CD14-positive monocyte (primary cell): ENCODE data around the gene CCL8. TPM values are rescaled to one million over a fixed set of nuclear protein-coding genes. Genes with fewer than 3 reads are reported as not detected.

Source experiments
- DNase-seq, 3 donors: peaks; one replicate each; pipeline ENCODE4 v3.0.0-alpha.2; 2011 to 2022
- H2AFZ ChIP-seq: 2 replicates; pipeline ENCODE4 v1.6.0; 2012; ENCODE audit warnings: mild to moderate bottlenecking, low read depth, low read length, inconsistent platforms; ENCODE audit not compliant: insufficient read depth, poor library complexity, severe bottlenecking
- H3K27ac ChIP-seq, 2 donors: 1 replicate in 1 of 2; 2 replicates in 1 of 2; pipeline ENCODE4 v1.5.1; 2012 to 2013; ENCODE audit warnings: low read length in 2 of 2, control low read depth in 1 of 2, inconsistent platforms in 1 of 2, low read depth in 1 of 2, mild to moderate bottlenecking in 1 of 2
- H3K27me3 ChIP-seq, 2 donors: one replicate each; pipeline versions ENCODE4 v1.6.0 to v1.6.1; 2011 to 2013; ENCODE audit warnings: low read length in 2 of 2; ENCODE audit not compliant: control insufficient read depth in 2 of 2, insufficient read depth in 2 of 2
- H3K36me3 ChIP-seq, 2 donors: replicated peaks in 1 of 2; 1 replicate in 1 of 2; 2 replicates in 1 of 2; pipeline versions ENCODE4 v1.5.1 to v1.6.1; 2012 to 2013; ENCODE audit warnings: low read length in 2 of 2, control low read depth in 1 of 2, inconsistent platforms in 1 of 2, mild to moderate bottlenecking in 1 of 2; ENCODE audit not compliant: insufficient read depth in 2 of 2, control insufficient read depth in 1 of 2
- H3K4me1 ChIP-seq, 2 donors: 1 replicate in 1 of 2; 2 replicates in 1 of 2; pipeline versions ENCODE4 v1.5.1 to v1.6.1; 2012 to 2013; ENCODE audit warnings: low read length in 2 of 2, control low read depth in 1 of 2, inconsistent platforms in 1 of 2, mild to moderate bottlenecking in 1 of 2, moderate library complexity in 1 of 2; ENCODE audit not compliant: insufficient read depth in 2 of 2, control insufficient read depth in 1 of 2
- H3K4me2 ChIP-seq: replicated peaks from 2 replicates; pipeline ENCODE3; 2012; ENCODE audit warnings: low read length, moderate library complexity, mild to moderate bottlenecking; ENCODE audit not compliant: poor library complexity, severe bottlenecking; ENCODE audit errors: extremely low read depth
- H3K4me3 ChIP-seq, 3 experiments: fragments of 200-600 bp in 1 of 3; sonication (generic) in 1 of 3; replicated peaks in 1 of 3; 1 replicate in 2 of 3; 2 replicates in 1 of 3; pipeline ENCODE4 v1.5.1; 2011 to 2013; ENCODE audit warnings: low read length in 3 of 3, mild to moderate bottlenecking in 3 of 3, control low read depth in 2 of 3, low read depth in 2 of 3, inconsistent platforms in 1 of 3, moderate library complexity in 1 of 3
- H3K79me2 ChIP-seq: 2 replicates; pipeline ENCODE4 v1.6.0; 2012; ENCODE audit warnings: mild to moderate bottlenecking, control low read depth, inconsistent platforms, low read length, moderate library complexity; ENCODE audit not compliant: insufficient read depth
- H3K9ac ChIP-seq: 2 replicates; pipeline ENCODE4 v1.6.0; 2017; ENCODE audit warnings: low read length, mild to moderate bottlenecking; ENCODE audit not compliant: insufficient read depth, poor library complexity, severe bottlenecking
- H3K9me3 ChIP-seq, 2 donors: replicated peaks in 1 of 2; 1 replicate in 1 of 2; 2 replicates in 1 of 2; pipeline versions ENCODE4 v1.5.1 to v1.6.1; 2012 to 2013; ENCODE audit warnings: low read length in 2 of 2, control low read depth in 1 of 2; ENCODE audit not compliant: control insufficient read depth in 1 of 2, insufficient read depth in 1 of 2
- H4K20me1 ChIP-seq: 2 replicates; pipeline ENCODE4 v1.6.0; 2012; ENCODE audit warnings: mild to moderate bottlenecking, low read length, control low read depth, moderate library complexity; ENCODE audit not compliant: insufficient read depth
- H3K27ac Mint-ChIP-seq, 7 donors: one replicate each; pipeline ENCODE4 v1.8.0; 2020; ENCODE audit warnings: mild to moderate bottlenecking in 7 of 7, mixed read lengths in 7 of 7, moderate library complexity in 6 of 7, inconsistent platforms in 2 of 7
- H3K27me3 Mint-ChIP-seq, 3 donors: one replicate each; pipeline ENCODE4 v1.8.0; 2021 to 2022; ENCODE audit warnings: low read depth in 3 of 3, mild to moderate bottlenecking in 3 of 3, mixed read lengths in 3 of 3, moderate library complexity in 3 of 3, inconsistent platforms in 1 of 3
- H3K36me3 Mint-ChIP-seq, 2 donors: one replicate each; pipeline ENCODE4 v1.8.0; 2020; ENCODE audit warnings: mixed read lengths in 2 of 2, inconsistent platforms in 1 of 2, mild to moderate bottlenecking in 1 of 2
- H3K4me1 Mint-ChIP-seq: one replicate; pipeline ENCODE4 v1.8.0; 2020; ENCODE audit warnings: mild to moderate bottlenecking, mixed read lengths
- H3K4me3 Mint-ChIP-seq, 2 donors: one replicate each; pipeline ENCODE4 v1.8.0; 2020; ENCODE audit warnings: mild to moderate bottlenecking in 2 of 2, mixed read lengths in 2 of 2, moderate library complexity in 1 of 2
- H3K9me3 Mint-ChIP-seq, 7 donors: one replicate each; pipeline ENCODE4 v1.8.0; 2020 to 2022; ENCODE audit warnings: mixed read lengths in 7 of 7, mild to moderate bottlenecking in 6 of 7, moderate library complexity in 6 of 7, inconsistent platforms in 2 of 7
- CTCF ChIP-seq: fragments of 200-600 bp; IDR thresholded peaks from one replicate; pipeline ENCODE4 v1.8.0; 2022; ENCODE audit warnings: antibody characterized with exemption, mild to moderate bottlenecking
- WGBS: methylation state at CpG from one replicate; pipeline ENCODE4 v1.1.5; 2013; ENCODE audit warnings: missing lambda C conversion rate; ENCODE audit not compliant: insufficient coverage; 5-methylcytosine and 5-hydroxymethylcytosine counted together
- intact Hi-C, 2 donors: fragments of 100-400 bp; cut with micrococcal nuclease; formaldehyde crosslinking; loops; one replicate each; pipeline versions ENCODE4 v1.15.0 to v1.15.1; 2023
- polyA plus RNA-seq, 3 donors: library from polyadenylated mRNA; depleted of rRNA in 1 of 3; unstranded in 2 of 3; stranded (reverse) in 1 of 3; fragments of 300-500 nt in 2 of 3; fragments of >200 nt in 1 of 3; fragmentation: Illumina TruSeq in 2 of 3; gene quantifications; 1 replicate in 2 of 3; 2 replicates in 1 of 3; pipeline ENCODE4 v1.2.3, GENCODE V29; 2012 to 2021

CCL8 gene
- polyA plus RNA-seq, 3 donors = 0.17 to 1.3 (median 0.98) TPM

GRCh38 chr17:34299956-34300577 lies 19.2 kb upstream of the CCL8 start:
- Mint-ChIP-seq H3K9me3 (peaks cover 0 to 4% (median 2%) of the 10 kb centered on the region in 7 donors), H3K4me3 (no peak overlapping the region), H3K27me3 (peaks cover 2 to 3% (median 2%) of the 10 kb centered on the region in 3 donors), H3K4me1 (peaks cover 50% of the 10 kb centered on the region), H3K36me3 (no peaks in the 10 kb centered on the region), H3K27ac (peak overlapping the region in 3 of 7 donors; percentile 13 to 47 (median 21))
- Histone ChIP-seq H3K27ac (peak overlapping the region in 1 of 2 donors; percentile 3), H3K4me3 (no peak overlapping the region), H3K36me3 (no peaks in the 10 kb centered on the region), H2AFZ (no peak overlapping the region), H3K9me3 (no peaks in the 10 kb centered on the region), H3K79me2 (no peaks in the 10 kb centered on the region), H3K9ac (no peak overlapping the region), H4K20me1 (no peaks in the 10 kb centered on the region), H3K4me2 (no peak overlapping the region), H3K4me1 (peaks cover 34 to 39% of the 10 kb centered on the region in 2 donors), H3K27me3 (no peaks in the 10 kb centered on the region)
- WGBS = 100% methylated on average over 2 of the region's 3 CpGs
- DNase-seq = no peak
- TF ChIP-seq CTCF = no peak
- intact Hi-C loops = loop anchor here in 1 of 2 donors (5.0 to 10.0 kb wide), 2 partner anchors 65 to 93 kb away; partner anchors contain the start of gene CCL1

- DNase-seq = peak in 2 of 3 donors; percentile 33 to 67
- Mint-ChIP-seq H3K27me3 (peaks cover 2 to 3% (median 2%) of the 10 kb centered on the region in 3 donors), H3K4me3 (no peak overlapping the region), H3K4me1 (peaks cover 53% of the 10 kb centered on the region), H3K9me3 (peaks cover 0 to 3% (median 2%) of the 10 kb centered on the region in 7 donors), H3K27ac (no peak overlapping the region), H3K36me3 (no peaks in the 10 kb centered on the region)
- Histone ChIP-seq H3K4me1 (peaks cover 34 to 41% of the 10 kb centered on the region in 2 donors), H2AFZ (no peak overlapping the region), H3K4me3 (no peak overlapping the region), H4K20me1 (no peaks in the 10 kb centered on the region), H3K27me3 (no peaks in the 10 kb centered on the region), H3K9me3 (no peaks in the 10 kb centered on the region), H3K36me3 (no peaks in the 10 kb centered on the region), H3K4me2 (no peak overlapping the region), H3K27ac (no peak overlapping the region), H3K9ac (no peak overlapping the region), H3K79me2 (no peaks in the 10 kb centered on the region)
- TF ChIP-seq CTCF = no peak
- WGBS = no CpG with 5 or more reads among the region's 3 CpGs
- intact Hi-C loops = loop anchor here in 1 of 2 donors (5.0 to 10.0 kb wide), 2 partner anchors 64 to 94 kb away; partner anchors contain the start of gene CCL1
Measured at GRCh38 chr17:34300652-34301370, 18.4 kb upstream of the CCL8 start.
